HL-60 (cell line): ENCODE data around the gene ERBIN.

Source experiments
- POLR2AphosphoS5 ChIP-seq: IDR thresholded peaks from 2 replicates; pipeline ENCODE4 v1.6.1; 2012; ENCODE audit warnings: low read depth
- TF ChIP-seq, protein P1 (sequence below): IDR thresholded peaks from one replicate; pipeline ENCODE4 v1.5.1; 2011; ENCODE audit warnings: low read length, control low read depth, inconsistent platforms; ENCODE audit not compliant: insufficient read depth
- TF ChIP-seq, protein P2 (sequence below): IDR thresholded peaks from 2 replicates; pipeline ENCODE4 v1.6.1; 2012; ENCODE audit warnings: low read depth; ENCODE audit not compliant: insufficient replicate concordance

DNA sequence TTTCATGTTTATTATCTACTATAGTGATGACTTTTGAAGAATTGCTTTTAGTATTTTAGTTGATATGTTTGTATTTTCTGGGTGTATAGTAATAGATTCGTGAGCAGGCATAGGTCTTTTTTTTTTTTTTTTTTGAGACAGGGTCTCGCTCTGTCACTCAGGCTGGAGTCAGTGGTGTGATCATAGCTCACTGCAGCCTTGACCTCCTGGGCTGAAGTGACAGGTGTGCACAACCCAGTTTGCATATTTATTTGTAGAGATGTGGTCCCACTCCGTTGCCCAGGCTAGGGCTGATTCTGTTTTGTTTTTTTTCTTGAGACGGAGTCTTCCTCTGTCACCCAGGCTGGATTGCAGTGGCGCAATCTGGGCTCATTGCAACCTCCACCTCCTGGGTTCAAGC lies 11.9 kb downstream of the ERBIN start:
- TF ChIP-seq, protein P1, sequence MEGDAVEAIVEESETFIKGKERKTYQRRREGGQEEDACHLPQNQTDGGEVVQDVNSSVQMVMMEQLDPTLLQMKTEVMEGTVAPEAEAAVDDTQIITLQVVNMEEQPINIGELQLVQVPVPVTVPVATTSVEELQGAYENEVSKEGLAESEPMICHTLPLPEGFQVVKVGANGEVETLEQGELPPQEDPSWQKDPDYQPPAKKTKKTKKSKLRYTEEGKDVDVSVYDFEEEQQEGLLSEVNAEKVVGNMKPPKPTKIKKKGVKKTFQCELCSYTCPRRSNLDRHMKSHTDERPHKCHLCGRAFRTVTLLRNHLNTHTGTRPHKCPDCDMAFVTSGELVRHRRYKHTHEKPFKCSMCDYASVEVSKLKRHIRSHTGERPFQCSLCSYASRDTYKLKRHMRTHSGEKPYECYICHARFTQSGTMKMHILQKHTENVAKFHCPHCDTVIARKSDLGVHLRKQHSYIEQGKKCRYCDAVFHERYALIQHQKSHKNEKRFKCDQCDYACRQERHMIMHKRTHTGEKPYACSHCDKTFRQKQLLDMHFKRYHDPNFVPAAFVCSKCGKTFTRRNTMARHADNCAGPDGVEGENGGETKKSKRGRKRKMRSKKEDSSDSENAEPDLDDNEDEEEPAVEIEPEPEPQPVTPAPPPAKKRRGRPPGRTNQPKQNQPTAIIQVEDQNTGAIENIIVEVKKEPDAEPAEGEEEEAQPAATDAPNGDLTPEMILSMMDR = no peak
- TF ChIP-seq POLR2AphosphoS5 = no peak
- TF ChIP-seq, protein P2, sequence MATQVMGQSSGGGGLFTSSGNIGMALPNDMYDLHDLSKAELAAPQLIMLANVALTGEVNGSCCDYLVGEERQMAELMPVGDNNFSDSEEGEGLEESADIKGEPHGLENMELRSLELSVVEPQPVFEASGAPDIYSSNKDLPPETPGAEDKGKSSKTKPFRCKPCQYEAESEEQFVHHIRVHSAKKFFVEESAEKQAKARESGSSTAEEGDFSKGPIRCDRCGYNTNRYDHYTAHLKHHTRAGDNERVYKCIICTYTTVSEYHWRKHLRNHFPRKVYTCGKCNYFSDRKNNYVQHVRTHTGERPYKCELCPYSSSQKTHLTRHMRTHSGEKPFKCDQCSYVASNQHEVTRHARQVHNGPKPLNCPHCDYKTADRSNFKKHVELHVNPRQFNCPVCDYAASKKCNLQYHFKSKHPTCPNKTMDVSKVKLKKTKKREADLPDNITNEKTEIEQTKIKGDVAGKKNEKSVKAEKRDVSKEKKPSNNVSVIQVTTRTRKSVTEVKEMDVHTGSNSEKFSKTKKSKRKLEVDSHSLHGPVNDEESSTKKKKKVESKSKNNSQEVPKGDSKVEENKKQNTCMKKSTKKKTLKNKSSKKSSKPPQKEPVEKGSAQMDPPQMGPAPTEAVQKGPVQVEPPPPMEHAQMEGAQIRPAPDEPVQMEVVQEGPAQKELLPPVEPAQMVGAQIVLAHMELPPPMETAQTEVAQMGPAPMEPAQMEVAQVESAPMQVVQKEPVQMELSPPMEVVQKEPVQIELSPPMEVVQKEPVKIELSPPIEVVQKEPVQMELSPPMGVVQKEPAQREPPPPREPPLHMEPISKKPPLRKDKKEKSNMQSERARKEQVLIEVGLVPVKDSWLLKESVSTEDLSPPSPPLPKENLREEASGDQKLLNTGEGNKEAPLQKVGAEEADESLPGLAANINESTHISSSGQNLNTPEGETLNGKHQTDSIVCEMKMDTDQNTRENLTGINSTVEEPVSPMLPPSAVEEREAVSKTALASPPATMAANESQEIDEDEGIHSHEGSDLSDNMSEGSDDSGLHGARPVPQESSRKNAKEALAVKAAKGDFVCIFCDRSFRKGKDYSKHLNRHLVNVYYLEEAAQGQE = no peak
